ELF-1 (cell line): Measurements from ENCODE around the gene TMEM171.

Experiments
- DNase-seq: peaks from one replicate; pipeline ENCODE4 v3.0.0-alpha.2; 2016; ENCODE audit warnings: low read depth, low spot score

TMEM171 gene

GRCh38 chr5:73119451-73120157, 771 bp upstream of the TMEM171 start:
- peak; percentile 32 for DNase-seq

DNA sequence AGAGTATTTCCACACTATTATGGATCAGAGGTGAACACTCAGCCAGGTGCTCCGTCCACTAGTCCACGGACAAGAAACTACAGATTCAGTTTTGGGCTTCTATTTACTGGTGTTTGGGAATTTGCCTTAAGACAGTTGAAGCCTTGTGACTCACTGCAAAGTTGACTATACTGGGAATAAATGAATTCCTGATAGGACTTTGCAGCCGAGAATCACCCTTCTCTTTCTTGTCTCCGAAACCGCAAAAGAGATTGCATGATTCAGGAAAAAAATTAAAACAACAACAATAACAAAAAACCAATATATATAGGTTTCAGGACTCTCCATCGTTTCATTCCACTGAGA, 716 bp downstream of the TMEM171 start:
- DNase-seq, result no peak

DNA sequence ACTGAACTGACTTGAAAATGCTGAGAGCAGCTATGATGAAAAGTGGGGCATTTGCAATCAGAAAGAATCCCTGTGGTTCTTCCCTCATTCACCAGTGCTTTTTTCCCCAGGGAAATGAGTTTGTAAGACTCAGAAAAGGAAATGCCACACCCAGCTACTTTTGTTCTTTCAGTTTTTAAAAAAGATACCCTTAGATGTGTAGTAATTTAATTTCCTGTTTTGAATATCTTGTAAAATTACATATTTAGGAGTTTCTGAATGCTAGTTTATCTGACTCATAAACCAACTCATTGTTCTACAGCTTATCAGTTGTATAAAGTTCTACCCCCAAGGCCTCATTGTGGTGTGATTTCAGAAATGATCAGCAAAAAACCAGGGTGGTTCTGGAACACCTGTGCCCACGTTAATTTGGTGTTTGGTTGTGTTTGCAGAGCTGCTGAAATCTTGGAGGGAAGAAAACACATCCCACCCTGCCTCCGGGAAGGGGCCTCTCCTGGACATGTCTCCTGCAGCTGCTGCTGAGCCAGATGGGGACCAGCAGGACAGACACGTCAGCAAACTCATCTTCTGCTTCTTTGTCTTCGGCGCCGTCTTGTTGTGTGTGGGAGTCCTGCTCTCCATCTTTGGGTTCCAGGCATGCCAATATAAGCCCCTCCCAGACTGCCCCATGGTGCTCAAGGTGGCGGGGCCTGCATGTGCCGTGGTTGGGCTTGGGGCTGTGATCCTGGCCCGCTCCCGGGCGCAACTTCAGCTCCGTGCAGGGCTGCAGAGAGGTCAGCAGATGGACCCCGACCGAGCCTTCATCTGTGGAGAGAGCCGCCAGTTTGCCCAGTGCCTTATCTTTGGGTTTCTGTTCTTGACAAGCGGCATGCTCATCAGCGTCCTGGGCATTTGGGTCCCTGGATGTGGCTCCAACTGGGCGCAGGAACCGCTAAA, 2.8 kb downstream of the TMEM171 start:
- DNase-seq, result peak; percentile 93

DNA sequence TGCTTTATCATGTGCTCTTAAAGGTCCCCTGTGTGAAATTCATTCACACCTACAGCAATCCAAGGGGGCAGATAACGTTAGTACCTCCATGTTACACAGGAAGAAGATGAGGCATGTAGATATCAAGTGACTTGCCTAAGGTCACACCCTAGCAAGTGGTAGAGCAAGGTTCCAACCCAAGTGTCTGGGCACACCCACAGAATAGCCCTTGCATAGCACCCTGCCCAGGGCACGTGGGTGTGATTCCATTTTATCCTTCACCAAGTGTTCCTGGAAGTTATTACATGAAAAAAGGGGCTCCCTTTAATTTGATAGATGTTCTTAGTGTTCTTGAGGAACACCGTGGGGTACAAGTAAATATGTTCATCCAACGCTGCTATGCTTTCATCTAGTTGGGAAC, 4.9 kb downstream of the TMEM171 start:
- no peak for DNase-seq

GRCh38 chr5:73126381-73126780, 6.0 kb downstream of the TMEM171 start:
- DNase-seq, result no peak

GRCh38 chr5:73126957-73127356, 6.6 kb downstream of the TMEM171 start:
- no peak for DNase-seq

GRCh38 chr5:73129143-73129542, 8.8 kb downstream of the TMEM171 start:
- DNase-seq, result no peak

- no peak for DNase-seq
Measured at GRCh38 chr5:73130811-73131210, 10.4 kb downstream of the TMEM171 start.

DNA sequence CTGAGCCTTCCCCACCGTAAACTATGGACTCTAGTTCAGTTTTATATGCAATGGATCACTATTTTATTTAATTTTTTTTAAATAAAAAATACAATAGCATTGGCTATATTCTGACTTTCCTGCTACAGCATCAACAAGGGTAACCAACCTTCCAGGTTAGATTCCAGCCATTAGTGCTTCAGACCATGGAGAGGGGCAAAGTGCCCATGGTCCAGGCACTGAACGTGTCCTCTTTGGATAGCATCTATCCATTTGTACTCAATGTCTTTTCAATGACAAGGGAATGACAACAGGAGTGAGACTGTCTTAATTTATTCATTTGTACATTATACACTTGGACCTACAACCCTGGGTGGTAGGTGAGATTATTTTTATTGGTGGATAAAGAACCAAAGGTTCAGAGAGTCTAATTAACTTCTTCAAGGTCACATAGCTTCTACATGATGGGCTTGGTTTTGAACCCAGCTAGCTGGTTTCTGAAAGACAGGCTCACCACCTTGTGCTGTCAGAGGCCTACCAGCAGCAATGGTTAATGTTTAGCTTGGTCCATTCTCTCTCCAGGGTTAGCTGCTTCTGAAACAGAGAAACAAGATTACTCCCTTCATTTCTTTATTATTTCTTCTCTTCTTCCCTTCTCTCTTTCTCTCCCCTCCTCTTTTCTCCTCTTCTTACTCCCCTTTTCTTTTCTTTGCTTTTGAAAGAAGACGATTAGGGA, 11.5 kb downstream of the TMEM171 start:
- no peak for DNase-seq

GRCh38 chr5:73132759-73133158, 12.4 kb downstream of the TMEM171 start:
- no peak for DNase-seq

DNA sequence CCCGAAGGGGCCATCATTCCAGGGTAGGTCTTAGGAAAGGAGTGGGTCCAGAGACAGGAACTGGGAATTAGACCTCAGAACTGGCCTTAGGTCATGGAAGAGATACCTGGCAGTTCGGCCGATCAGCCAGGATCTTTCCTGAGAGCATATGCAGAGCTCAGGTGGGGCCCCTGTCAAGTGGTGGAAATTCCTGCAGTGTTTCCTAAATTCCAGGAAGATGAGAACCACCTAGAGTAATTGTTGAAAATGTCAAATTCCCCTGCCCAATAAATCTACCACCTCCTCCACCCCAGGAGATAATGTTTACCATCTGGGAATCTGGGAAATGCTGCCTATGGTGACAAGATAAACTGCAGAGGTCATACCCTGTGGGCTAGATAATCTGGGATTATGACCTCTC, 14.6 kb downstream of the TMEM171 start:
- peak; percentile 48 for DNase-seq

DNA sequence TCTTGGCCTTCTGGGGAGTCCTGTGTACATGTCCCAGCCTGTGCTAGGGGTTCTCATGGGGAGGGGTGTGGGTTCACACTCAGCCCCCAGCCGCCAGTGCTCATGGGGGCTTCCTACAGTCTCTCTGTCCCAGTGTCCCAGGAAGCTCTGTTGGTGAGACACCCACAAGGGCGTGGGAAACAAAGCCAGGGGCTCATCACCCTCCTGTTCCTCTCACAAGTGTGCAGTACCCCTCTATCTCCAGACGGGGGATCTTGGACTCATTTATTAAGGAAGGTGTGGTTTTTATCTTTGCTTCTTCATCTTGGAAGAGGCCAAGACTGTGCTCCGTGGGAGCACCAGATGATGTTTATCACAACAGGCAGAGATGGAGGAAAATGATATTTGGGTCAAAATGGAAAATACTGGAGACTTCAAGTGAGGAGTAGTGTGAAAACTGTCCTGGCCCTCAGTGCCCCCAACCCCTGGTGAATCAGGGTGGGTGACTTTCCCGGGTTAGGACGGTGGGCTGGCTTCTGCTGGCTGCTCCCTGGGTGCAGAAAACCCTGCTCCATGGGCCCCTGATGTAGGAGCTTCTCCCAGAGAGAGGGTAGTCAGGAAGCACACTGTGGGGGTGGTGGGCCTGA, 15.2 kb downstream of the TMEM171 start:
- DNase-seq, result peak; percentile 60

GRCh38 chr5:73136055-73136562, 15.7 kb downstream of the TMEM171 start:
- peak; percentile 89 for DNase-seq

- DNase-seq, result no peak
Measured at GRCh38 chr5:73137563-73138530, 17.5 kb downstream of the TMEM171 start.

- DNase-seq, result no peak
Measured at GRCh38 chr5:73139485-73139884, 19.1 kb downstream of the TMEM171 start.

DNA sequence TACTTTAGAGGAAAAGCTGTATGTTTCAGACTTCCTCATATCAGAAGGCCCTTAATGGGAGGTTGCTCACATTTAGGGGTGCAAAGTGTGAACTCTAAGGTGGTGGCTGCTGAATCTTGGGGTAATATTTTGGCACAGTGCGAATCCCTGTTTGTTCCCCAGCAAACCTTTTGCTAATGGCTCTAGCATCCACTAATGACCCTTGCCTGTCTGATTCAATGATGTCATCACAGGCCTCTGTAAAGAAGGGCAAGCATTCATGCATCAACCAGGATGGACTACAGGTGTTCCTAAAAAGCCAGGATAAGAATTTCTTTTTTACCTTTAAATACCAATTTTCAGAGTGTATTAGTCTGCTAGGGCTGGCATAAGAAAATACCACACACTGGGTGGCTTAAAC, 20.4 kb downstream of the TMEM171 start:
- DNase-seq, result no peak

DNA sequence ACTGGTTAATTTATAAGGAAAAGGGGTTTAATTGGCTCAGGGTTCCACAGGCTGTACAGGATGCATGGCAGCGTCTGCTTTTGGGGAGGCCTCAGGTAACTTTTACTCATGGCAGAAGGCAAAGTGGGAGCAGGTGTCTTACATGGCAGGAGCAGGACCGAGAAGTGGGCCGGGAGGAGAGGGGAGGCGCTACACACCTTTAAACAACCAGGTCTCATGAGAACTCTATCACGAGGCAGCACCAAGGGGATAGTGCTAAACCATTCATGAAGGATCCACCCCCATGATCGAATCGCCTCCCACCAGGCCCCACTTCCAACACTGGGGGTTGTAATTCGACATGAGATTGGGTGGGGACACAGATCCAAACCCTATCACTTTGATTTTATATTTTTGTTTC, 21.7 kb downstream of the TMEM171 start:
- no peak for DNase-seq

GRCh38 chr5:73143716-73144115, 23.3 kb downstream of the TMEM171 start:
- no peak for DNase-seq

- no peak for DNase-seq
Measured at GRCh38 chr5:73149540-73149939, 29.2 kb downstream of the TMEM171 start.

GRCh38 chr5:73150876-73151275, 30.5 kb downstream of the TMEM171 start:
- peak; percentile 15 for DNase-seq
